ENCODE data around the gene LDLRAP1. TPM values are rescaled to one million over a fixed set of nuclear protein-coding genes. Genes with fewer than 3 reads are reported as not detected.
"Not testable (repeated sequence)": the region's sequence is repeated elsewhere in the genome, so short reads cannot be mapped to it uniquely, and the experiment has no call there.

LDLRAP1 gene
- total and polyA plus RNA-seq, 8 donors: 10.6 to 73.7 (median 17.6) TPM; not detected in 1

DNA sequence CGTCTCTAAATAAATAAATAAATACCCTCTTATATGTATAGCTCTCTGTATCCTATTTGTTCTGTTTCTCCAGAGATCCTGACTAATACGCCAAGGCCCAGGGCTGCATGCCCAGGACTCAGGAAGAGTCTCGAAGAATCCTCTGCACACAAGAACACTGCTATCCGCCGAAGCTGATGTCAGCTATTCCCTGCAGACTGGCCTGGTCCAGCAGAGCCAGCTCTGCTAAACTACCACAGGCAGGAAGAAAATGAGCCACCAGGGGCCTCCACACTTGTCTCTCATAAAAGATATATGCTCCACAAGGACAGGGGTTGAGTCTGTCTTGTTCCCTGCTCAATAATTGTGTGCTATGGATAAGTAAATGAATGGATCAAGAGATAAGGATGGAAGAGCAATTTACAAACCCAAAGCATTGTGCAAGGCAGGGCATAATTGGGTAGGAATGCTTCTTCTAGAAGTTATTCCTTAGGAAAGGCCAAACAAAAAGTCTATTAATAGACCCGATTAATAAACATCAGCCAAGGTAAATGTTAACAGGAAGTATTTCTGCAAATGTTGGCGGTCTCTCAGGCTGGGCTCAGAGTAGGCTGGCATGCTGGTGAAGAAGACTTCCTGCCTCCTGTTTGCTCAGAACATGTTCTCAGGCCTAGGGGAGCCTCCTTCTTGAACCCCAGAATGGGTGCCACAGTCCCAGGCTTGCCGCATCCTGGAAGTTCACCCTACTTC lies 46.9 kb downstream of the LDLRAP1 start:
- intact Hi-C loops (cut with DNase I; ENCODE audit: low total_unique reads): no loop called here
- no peaks in the 10 kb centered on the region for H3K27me3 ChIP-seq
- H3K9me3 ChIP-seq: no peaks in the 10 kb centered on the region
- TF ChIP-seq CTCF (IDR thresholded peaks at IDR 0.05) (peak in 1 of 7 experiments; percentile 39), EP300 (IDR thresholded peaks at IDR 0.05) (no peak)
- no peak overlapping the region for H3K4me3 ChIP-seq
- no peaks in the 10 kb centered on the region for H3K36me3 ChIP-seq
- WGBS, 5 donors: 24 to 50% (median 35%) methylated on average over 8 of the region's 8 CpGs
- H3K4me1 ChIP-seq: peaks cover 15 to 27% (median 18%) of the 10 kb centered on the region in 4 donors
- H3K27ac ChIP-seq: peak overlapping the region in 4 of 5 donors; percentile 51 to 68 (median 62)
- peak; percentile 54 to 61 for DNase-seq

DNA sequence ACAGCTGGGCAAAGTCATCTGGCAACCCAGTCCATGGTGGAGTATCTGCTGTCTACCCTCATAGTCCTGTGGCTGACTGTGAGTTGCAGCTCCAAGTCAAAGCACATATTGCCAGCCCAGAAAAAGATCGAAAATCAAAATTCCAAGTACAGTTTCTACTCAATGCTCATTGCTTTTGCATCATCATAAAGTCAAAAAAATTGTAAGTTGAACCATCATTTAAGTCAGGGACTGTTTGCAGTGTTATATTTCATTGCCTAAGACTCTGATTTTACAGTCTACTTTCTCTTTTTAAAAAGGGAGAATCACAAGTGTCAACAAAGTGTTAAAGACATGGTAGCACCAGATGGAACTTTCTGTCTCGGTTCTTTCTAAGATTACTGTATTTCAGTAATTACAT lies 50.5 kb downstream of the LDLRAP1 start:
- no peak for TF ChIP-seq EP300 (IDR thresholded peaks at IDR 0.05)
- TF ChIP-seq POLR2A (IDR thresholded peaks at IDR 0.05): no peak
- TF ChIP-seq POLR2AphosphoS5 (IDR thresholded peaks at IDR 0.05): no peak
- no peak for TF ChIP-seq CTCF (IDR thresholded peaks at IDR 0.05)
- no peak for DNase-seq
- Histone ChIP-seq H3K36me3 (no peaks in the 10 kb centered on the region), H3K4me1 (peaks cover 15 to 19% (median 17%) of the 10 kb centered on the region in 4 donors), H3K4me3 (no peak overlapping the region), H3K27me3 (no peaks in the 10 kb centered on the region), H3K27ac (no peak overlapping the region), H3K9me3 (peaks cover 0 to 5% (median 2%) of the 10 kb centered on the region in 4 donors)
- intact Hi-C loops (cut with DNase I; ENCODE audit: low total_unique reads): no loop called here
- WGBS, 5 donors: 75 to 87% (median 82%) methylated on average over 2 of the region's 2 CpGs

DNA sequence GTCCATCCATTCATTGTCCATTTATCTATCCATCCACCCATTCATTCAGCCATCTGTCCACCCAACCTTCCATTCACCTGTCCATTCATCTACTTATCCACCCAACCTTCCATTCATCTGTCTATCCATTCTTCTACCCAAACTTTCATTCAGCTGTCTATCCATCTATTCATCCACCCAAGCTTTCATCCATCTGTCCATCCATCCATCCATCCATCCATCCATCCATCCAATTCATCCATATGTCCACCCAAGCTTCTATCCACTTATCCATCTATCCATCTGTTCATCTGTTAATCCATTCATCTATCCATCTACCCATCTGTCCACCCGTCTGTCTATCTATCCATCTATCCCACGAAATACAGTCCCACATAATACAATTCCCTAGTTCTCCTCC lies 51.6 kb downstream of the LDLRAP1 start:
- Histone ChIP-seq H3K36me3 (no peaks in the 10 kb centered on the region), H3K4me3 (no peak overlapping the region), H3K9me3 (peaks cover 0 to 8% (median 6%) of the 10 kb centered on the region in 4 donors), H3K27me3 (no peaks in the 10 kb centered on the region), H3K27ac (no peak overlapping the region), H3K4me1 (peaks cover 11 to 13% (median 11%) of the 10 kb centered on the region in 4 donors)
- intact Hi-C loops (cut with DNase I; ENCODE audit: low total_unique reads): no loop called here
- no peak for DNase-seq
- TF ChIP-seq CTCF (IDR thresholded peaks at IDR 0.05): no peak
- TF ChIP-seq POLR2A (IDR thresholded peaks at IDR 0.05): no peak
- 69 to 92% (median 85%) methylated on average over 2 of the region's 2 CpGs for WGBS, 5 donors

DNA sequence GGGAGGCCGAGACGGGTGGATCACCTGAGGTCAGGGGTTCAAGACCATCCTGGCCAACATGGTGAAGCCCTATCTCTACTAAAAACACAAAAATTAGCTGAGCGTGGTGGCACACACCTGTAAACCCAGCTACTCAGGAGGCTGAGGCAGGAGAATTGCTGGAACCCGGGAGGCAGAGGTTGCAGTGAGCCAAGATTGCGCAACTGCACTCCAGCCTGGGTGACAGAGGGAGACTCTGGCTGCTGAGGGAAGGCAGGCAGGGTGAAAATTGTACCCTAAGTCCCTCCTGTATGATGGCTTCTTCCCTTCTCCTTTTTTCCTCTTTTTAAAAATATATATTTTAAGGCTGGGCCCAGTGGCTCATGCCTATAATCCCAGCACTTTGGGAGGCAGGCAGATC lies 53.2 kb downstream of the LDLRAP1 start:
- DNase-seq; H3K9me3 ChIP-seq; intact Hi-C loops (cut with DNase I; ENCODE audit: low total_unique reads); H3K27me3 ChIP-seq; H3K36me3 ChIP-seq; H3K4me3 ChIP-seq; H3K27ac ChIP-seq; H3K4me1 ChIP-seq: not testable (repeated sequence)
- 96 to 99% (median 96%) methylated on average over 5 of the region's 5 CpGs for WGBS, 5 donors

DNA sequence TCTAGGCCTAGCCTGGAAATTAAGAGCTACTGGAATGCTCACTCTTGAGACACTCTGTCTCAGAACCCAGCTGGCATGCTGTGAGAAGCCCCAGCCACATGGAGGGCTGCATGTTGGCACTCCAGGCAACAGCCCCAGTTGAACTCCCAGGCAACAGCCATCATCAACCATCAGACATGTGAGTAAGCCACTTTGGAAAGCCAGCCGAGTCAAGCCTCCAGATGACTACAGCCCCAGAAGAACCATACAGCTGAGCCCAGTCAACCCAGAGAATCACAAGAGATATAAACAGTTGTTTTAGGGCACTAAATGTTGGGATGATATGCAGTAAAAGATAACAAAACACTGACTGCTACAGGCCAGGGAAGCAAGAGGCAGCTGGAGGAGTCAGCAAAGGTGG lies 55.5 kb downstream of the LDLRAP1 start:
- H3K9me3 ChIP-seq: peaks cover 0 to 8% (median 6%) of the 10 kb centered on the region in 4 donors
- no peaks in the 10 kb centered on the region for H3K36me3 ChIP-seq
- intact Hi-C loops (cut with DNase I; ENCODE audit: low total_unique reads): no loop called here
- WGBS, 5 donors: 86 to 100% (median 100%) methylated on average over 1 of the region's 1 CpG
- no peak overlapping the region for H3K27ac ChIP-seq
- no peak overlapping the region for H3K4me3 ChIP-seq
- TF ChIP-seq POLR2A (IDR thresholded peaks at IDR 0.05) (no peak), EP300 (IDR thresholded peaks at IDR 0.05) (no peak)
- DNase-seq: no peak
- H3K4me1 ChIP-seq: peaks cover 0 to 12% (median 4%) of the 10 kb centered on the region in 4 donors
- no peaks in the 10 kb centered on the region for H3K27me3 ChIP-seq
